H9 (cell line): Measurements from ENCODE around the gene SYT11. TPM values are rescaled to one million over a fixed set of nuclear protein-coding genes. Genes with fewer than 3 reads are reported as not detected.

ENCODE experiments used
- DNase-seq: peaks from one replicate; pipeline ENCODE4 v3.0.0-alpha.2; 2017
- H2AFZ ChIP-seq: one replicate; pipeline ENCODE4 v1.6.1; 2013; ENCODE audit warnings: mild to moderate bottlenecking, low read length, control low read depth, moderate library complexity
- H2AK5ac ChIP-seq: 2 replicates; pipeline ENCODE4 v1.6.1; 2013; ENCODE audit warnings: low read length, control low read depth, mixed read lengths; ENCODE audit not compliant: insufficient read length
- H2BK120ac ChIP-seq: one replicate; pipeline ENCODE4 v1.6.1; 2013; ENCODE audit warnings: low read depth, mild to moderate bottlenecking, low read length, control low read depth, inconsistent platforms; ENCODE audit not compliant: poor library complexity, severe bottlenecking
- H2BK12ac ChIP-seq: 2 replicates; pipeline ENCODE4 v1.6.1; 2013; ENCODE audit warnings: low read length, control low read depth, mixed read lengths, low read depth; ENCODE audit not compliant: insufficient read length
- H2BK15ac ChIP-seq: 2 replicates; pipeline ENCODE4 v1.6.1; 2013; ENCODE audit warnings: low read depth, low read length, control low read depth
- H2BK20ac ChIP-seq: one replicate; pipeline ENCODE4 v1.6.1; 2013; ENCODE audit warnings: low read depth, mild to moderate bottlenecking, low read length, control low read depth, inconsistent platforms; ENCODE audit not compliant: poor library complexity, severe bottlenecking
- H2BK5ac ChIP-seq: 2 replicates; pipeline ENCODE4 v1.6.1; 2013; ENCODE audit warnings: low read length, control low read depth, mixed read lengths; ENCODE audit not compliant: insufficient read length
- H3K14ac ChIP-seq: 2 replicates; pipeline ENCODE4 v1.6.1; 2013; ENCODE audit warnings: low read length, control low read depth; ENCODE audit not compliant: insufficient read depth
- H3K18ac ChIP-seq: 2 replicates; pipeline ENCODE4 v1.6.1; 2013; ENCODE audit warnings: low read depth, mild to moderate bottlenecking, mixed read lengths, low read length, control low read depth; ENCODE audit not compliant: insufficient read length
- H3K23ac ChIP-seq: 2 replicates; pipeline ENCODE4 v1.6.1; 2013; ENCODE audit warnings: low read length, control low read depth, mixed read lengths, low read depth; ENCODE audit not compliant: insufficient read length
- H3K23me2 ChIP-seq: 2 replicates; pipeline ENCODE4 v1.6.1; 2013; ENCODE audit warnings: low read depth, mild to moderate bottlenecking, mixed read lengths, low read length, control low read depth; ENCODE audit not compliant: insufficient read length, poor library complexity, severe bottlenecking
- H3K27ac ChIP-seq: 2 replicates; pipeline ENCODE4 v1.5.1; 2013; ENCODE audit warnings: low read length, control low read depth, mixed read lengths, low read depth; ENCODE audit not compliant: insufficient read length
- H3K27me3 ChIP-seq: 2 replicates; pipeline ENCODE4 v1.6.1; 2013; ENCODE audit warnings: low read length, control low read depth, inconsistent platforms; ENCODE audit not compliant: insufficient read depth
- H3K4ac ChIP-seq: 2 replicates; pipeline ENCODE4 v1.6.1; 2013; ENCODE audit warnings: low read depth, mild to moderate bottlenecking, control low read depth, inconsistent platforms, low read length, moderate library complexity
- H3K4me1 ChIP-seq: 2 replicates; pipeline ENCODE4 v1.6.1; 2013; ENCODE audit warnings: low read length, control low read depth, inconsistent platforms; ENCODE audit not compliant: insufficient read depth
- H3K4me2 ChIP-seq: 2 replicates; pipeline ENCODE4 v1.6.1; 2013; ENCODE audit warnings: low read length, control low read depth, mixed read lengths; ENCODE audit not compliant: insufficient read length, insufficient read depth
- H3K56ac ChIP-seq: 2 replicates; pipeline ENCODE4 v1.6.1; 2013; ENCODE audit warnings: low read depth, mild to moderate bottlenecking, mixed read lengths, low read length, control low read depth; ENCODE audit not compliant: insufficient read length
- H3K79me1 ChIP-seq: 2 replicates; pipeline ENCODE4 v1.6.1; 2013; ENCODE audit warnings: low read depth, mild to moderate bottlenecking, moderate library complexity, low read length, control low read depth, inconsistent platforms; ENCODE audit not compliant: insufficient read depth, poor library complexity, severe bottlenecking
- H3K79me2 ChIP-seq: 2 replicates; pipeline ENCODE4 v1.6.1; 2013; ENCODE audit warnings: low read length, control low read depth, inconsistent platforms; ENCODE audit not compliant: insufficient read depth
- H3K9ac ChIP-seq: 2 replicates; pipeline ENCODE4 v1.6.1; 2013; ENCODE audit warnings: low read length, control low read depth, mixed read lengths; ENCODE audit not compliant: insufficient read length; ENCODE audit errors: extremely low read depth
- H3K9me3 ChIP-seq: one replicate; pipeline ENCODE4 v1.6.1; 2013; ENCODE audit warnings: low read depth, low read length, inconsistent platforms; ENCODE audit not compliant: control insufficient read depth
- H3T11ph ChIP-seq: one replicate; pipeline ENCODE4 v1.6.1; 2013; ENCODE audit warnings: mild to moderate bottlenecking, low read length, control low read depth, inconsistent platforms
- H4K20me1 ChIP-seq: one replicate; pipeline ENCODE4 v1.6.1; 2013; ENCODE audit not compliant: control insufficient read depth, insufficient read length, insufficient read depth
- H4K5ac ChIP-seq: 2 replicates; pipeline ENCODE4 v1.6.1; 2013; ENCODE audit warnings: low read depth, mild to moderate bottlenecking, mixed read lengths, low read length, control low read depth; ENCODE audit not compliant: insufficient read length
- H4K8ac ChIP-seq: replicated peaks from 2 replicates; pipeline ENCODE4 v1.6.1; 2013; ENCODE audit warnings: low read length, control low read depth, mixed read lengths, low read depth; ENCODE audit not compliant: insufficient read length
- H4K91ac ChIP-seq: 2 replicates; pipeline ENCODE4 v1.6.1; 2013; ENCODE audit warnings: low read depth, mild to moderate bottlenecking, moderate library complexity, mixed read lengths, low read length, control low read depth; ENCODE audit not compliant: insufficient read length
- H3K27ac Mint-ChIP-seq, 3 experiments: 2 replicates in 2 of 3; 3 replicates in 1 of 3; pipeline ENCODE4 v1.8.0; 2020 to 2021; ENCODE audit warnings: mixed read lengths in 3 of 3, mild to moderate bottlenecking in 1 of 3, moderate library complexity in 1 of 3
- H3K27me3 Mint-ChIP-seq: 2 replicates; pipeline ENCODE4 v1.8.0; 2021; ENCODE audit warnings: low read depth, mild to moderate bottlenecking, moderate library complexity, mixed read lengths
- H3K36me3 Mint-ChIP-seq, 3 experiments: 2 replicates in 2 of 3; 3 replicates in 1 of 3; pipeline ENCODE4 v1.8.0; 2020 to 2021; ENCODE audit warnings: low read depth in 3 of 3, mixed read lengths in 3 of 3; ENCODE audit not compliant: insufficient read depth in 1 of 3
- H3K4me1 Mint-ChIP-seq, 2 experiments: 2 replicates each; pipeline ENCODE4 v1.8.0; 2020; ENCODE audit warnings: mixed read lengths in 2 of 2
- H3K4me3 Mint-ChIP-seq, 2 experiments: 2 replicates in 1 of 2; 3 replicates in 1 of 2; pipeline ENCODE4 v1.8.0; 2020 to 2021; ENCODE audit warnings: mild to moderate bottlenecking in 2 of 2, mixed read lengths in 2 of 2, moderate library complexity in 1 of 2
- H3K9me3 Mint-ChIP-seq, 2 experiments: 2 replicates in 1 of 2; 3 replicates in 1 of 2; pipeline ENCODE4 v1.8.0; 2020; ENCODE audit warnings: mild to moderate bottlenecking in 2 of 2, mixed read lengths in 2 of 2, moderate library complexity in 1 of 2
- WGBS: extraction: QIAGEN DNeasy Blood & Tissue Kit; methylation state at CpG from one replicate; pipeline ENCODE4 v1.1.7; 2013; ENCODE audit warnings: missing lambda C conversion rate, low lambda C conversion rate, mixed read lengths; ENCODE audit not compliant: insufficient read length; ENCODE audit errors: extremely low coverage; 5-methylcytosine and 5-hydroxymethylcytosine counted together
- total RNA-seq: library from RNA; stranded (reverse); gene quantifications from 2 replicates; pipeline ENCODE4 v1.2.1, GENCODE V29; 2021
- TF ChIP-seq, protein P1 (sequence below): fragments of 200-600 bp; sonication (generic); conservative IDR thresholded peaks from 3 replicates; pipeline ENCODE4 v1.8.0; 2021; ENCODE audit warnings: antibody characterized with exemption, mild to moderate bottlenecking

Gene SYT11
- total RNA-seq, 1 experiment from 2014 or later = 0.28 TPM

DNA sequence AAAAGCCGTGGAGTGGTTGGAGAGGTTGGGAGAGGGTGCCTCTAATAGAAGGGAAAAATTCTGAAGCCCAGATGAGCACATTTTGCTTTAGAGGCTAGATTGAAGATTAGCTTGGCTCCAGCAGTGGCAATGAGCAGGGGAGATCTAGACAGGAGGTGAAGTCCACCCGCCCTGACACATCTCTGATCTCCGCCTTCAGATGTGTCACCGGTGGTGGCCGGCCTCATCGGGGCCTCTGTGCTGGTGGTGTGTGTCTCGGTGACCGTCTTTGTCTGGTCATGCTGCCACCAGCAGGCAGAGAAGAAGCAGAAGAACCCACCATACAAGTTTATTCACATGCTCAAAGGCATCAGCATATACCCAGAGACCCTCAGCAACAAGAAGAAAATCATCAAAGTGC, 8.4 kb downstream of the SYT11 start:
- no peaks in the 10 kb centered on the region for H3K79me2 ChIP-seq
- no peak overlapping the region for H3K4me3 Mint-ChIP-seq
- H3K14ac ChIP-seq = no peak overlapping the region
- H3K23me2 ChIP-seq = no peaks in the 10 kb centered on the region
- WGBS = no CpG with 5 or more reads among the region's 8 CpGs
- no peak overlapping the region for H2AFZ ChIP-seq
- no peak overlapping the region for H3K4ac ChIP-seq
- H4K91ac ChIP-seq = no peak overlapping the region
- H3K27ac ChIP-seq = no peak overlapping the region
- H3T11ph ChIP-seq = no peak overlapping the region
- TF ChIP-seq, protein P1, sequence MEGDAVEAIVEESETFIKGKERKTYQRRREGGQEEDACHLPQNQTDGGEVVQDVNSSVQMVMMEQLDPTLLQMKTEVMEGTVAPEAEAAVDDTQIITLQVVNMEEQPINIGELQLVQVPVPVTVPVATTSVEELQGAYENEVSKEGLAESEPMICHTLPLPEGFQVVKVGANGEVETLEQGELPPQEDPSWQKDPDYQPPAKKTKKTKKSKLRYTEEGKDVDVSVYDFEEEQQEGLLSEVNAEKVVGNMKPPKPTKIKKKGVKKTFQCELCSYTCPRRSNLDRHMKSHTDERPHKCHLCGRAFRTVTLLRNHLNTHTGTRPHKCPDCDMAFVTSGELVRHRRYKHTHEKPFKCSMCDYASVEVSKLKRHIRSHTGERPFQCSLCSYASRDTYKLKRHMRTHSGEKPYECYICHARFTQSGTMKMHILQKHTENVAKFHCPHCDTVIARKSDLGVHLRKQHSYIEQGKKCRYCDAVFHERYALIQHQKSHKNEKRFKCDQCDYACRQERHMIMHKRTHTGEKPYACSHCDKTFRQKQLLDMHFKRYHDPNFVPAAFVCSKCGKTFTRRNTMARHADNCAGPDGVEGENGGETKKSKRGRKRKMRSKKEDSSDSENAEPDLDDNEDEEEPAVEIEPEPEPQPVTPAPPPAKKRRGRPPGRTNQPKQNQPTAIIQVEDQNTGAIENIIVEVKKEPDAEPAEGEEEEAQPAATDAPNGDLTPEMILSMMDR = no peak
- no peak overlapping the region for H3K27ac Mint-ChIP-seq
- no peaks in the 10 kb centered on the region for H3K4me1 Mint-ChIP-seq
- H3K9me3 Mint-ChIP-seq = no peaks in the 10 kb centered on the region
- H4K8ac ChIP-seq = no peak overlapping the region
- no peak overlapping the region for H4K5ac ChIP-seq
- no peaks in the 10 kb centered on the region for H3K4me1 ChIP-seq
- H3K79me1 ChIP-seq = no peaks in the 10 kb centered on the region
- H3K23ac ChIP-seq = no peak overlapping the region
- no peak overlapping the region for H3K56ac ChIP-seq
- H3K9me3 ChIP-seq = no peaks in the 10 kb centered on the region
- H2BK12ac ChIP-seq = no peak overlapping the region
- no peak overlapping the region for H3K4me2 ChIP-seq
- H3K18ac ChIP-seq = no peak overlapping the region
- peaks cover 9% of the 10 kb centered on the region for H3K27me3 Mint-ChIP-seq
- no peak overlapping the region for H3K9ac ChIP-seq
- no peak overlapping the region for H2BK120ac ChIP-seq
- no peak overlapping the region for H2BK5ac ChIP-seq
- no peaks in the 10 kb centered on the region for H3K27me3 ChIP-seq
- no peaks in the 10 kb centered on the region for H3K36me3 Mint-ChIP-seq
- no peak overlapping the region for H2BK15ac ChIP-seq
- no peak overlapping the region for H2BK20ac ChIP-seq
- H2AK5ac ChIP-seq = no peak overlapping the region
- H4K20me1 ChIP-seq = no peaks in the 10 kb centered on the region
- DNase-seq = no peak
